Measurements from ENCODE around the gene ATCAY. TPM values are rescaled to one million over a fixed set of nuclear protein-coding genes. Genes with fewer than 3 reads are reported as not detected.

The ATCAY gene
- total RNA-seq, 1 donor from 2014 or later: 182 TPM

- no peak overlapping the region for H3K27ac Mint-ChIP-seq (ENCODE audit: unreplicated experiment)
- no peak for TF ChIP-seq CTCF (IDR thresholded peaks at IDR 0.05; ENCODE audit: partially characterized antibody, unreplicated experiment)
- H3K36me3 Mint-ChIP-seq (ENCODE audit: unreplicated experiment): no peaks in the 10 kb centered on the region
- H3K4me3 Mint-ChIP-seq (ENCODE audit: unreplicated experiment): no peak overlapping the region
- H3K4me1 Mint-ChIP-seq (ENCODE audit: low read depth, unreplicated experiment): no peaks in the 10 kb centered on the region
- no peak for DNase-seq
- peaks cover 6% of the 10 kb centered on the region for H3K9me3 Mint-ChIP-seq (ENCODE audit: unreplicated experiment)
- no peaks in the 10 kb centered on the region for H3K27me3 Mint-ChIP-seq (ENCODE audit: unreplicated experiment)
These were observed 94.7 kb downstream of the ATCAY start for GRCh38 chr19:3975144-3975543.

GRCh38 chr19:3975637-3976087, 95.2 kb downstream of the ATCAY start:
- peaks cover 6% of the 10 kb centered on the region for H3K9me3 Mint-ChIP-seq (ENCODE audit: unreplicated experiment)
- no peak for DNase-seq
- no peak for TF ChIP-seq CTCF (IDR thresholded peaks at IDR 0.05; ENCODE audit: partially characterized antibody, unreplicated experiment)
- H3K27ac Mint-ChIP-seq (ENCODE audit: unreplicated experiment): no peak overlapping the region
- no peaks in the 10 kb centered on the region for H3K36me3 Mint-ChIP-seq (ENCODE audit: unreplicated experiment)
- H3K4me3 Mint-ChIP-seq (ENCODE audit: unreplicated experiment): no peak overlapping the region
- H3K27me3 Mint-ChIP-seq (ENCODE audit: unreplicated experiment): no peaks in the 10 kb centered on the region
- no peaks in the 10 kb centered on the region for H3K4me1 Mint-ChIP-seq (ENCODE audit: low read depth, unreplicated experiment)

- Mint-ChIP-seq H3K4me3 (ENCODE audit: unreplicated experiment) (no peak overlapping the region), H3K27me3 (ENCODE audit: unreplicated experiment) (no peaks in the 10 kb centered on the region), H3K9me3 (ENCODE audit: unreplicated experiment) (peaks cover 6% of the 10 kb centered on the region), H3K36me3 (ENCODE audit: unreplicated experiment) (no peaks in the 10 kb centered on the region), H3K27ac (ENCODE audit: unreplicated experiment) (no peak overlapping the region), H3K4me1 (ENCODE audit: low read depth, unreplicated experiment) (no peaks in the 10 kb centered on the region)
- DNase-seq: no peak
- no peak for TF ChIP-seq CTCF (IDR thresholded peaks at IDR 0.05; ENCODE audit: partially characterized antibody, unreplicated experiment)
These were observed 96.2 kb downstream of the ATCAY start for GRCh38 chr19:3976495-3977241.

Small RNA genes within 50 kb of the gene (microRNA-seq; reads per million reads assigned to microRNA genes)
- not detected for gene MIR637 (ENCODE audit: unreplicated experiment)

Other genes starting within 250 kb of the ATCAY start
- gene PIP5K1C, start 180.2 kb upstream of the ATCAY start, total RNA-seq (ENCODE audit: unreplicated experiment): 169 TPM
- 3.1 TPM for gene TJP3, start 172.3 kb upstream of the ATCAY start, total RNA-seq (ENCODE audit: unreplicated experiment)
- gene APBA3, start 119.0 kb upstream of the ATCAY start, total RNA-seq (ENCODE audit: unreplicated experiment): 23.3 TPM
- 33.0 TPM for gene MRPL54, start 118.0 kb upstream of the ATCAY start, total RNA-seq (ENCODE audit: unreplicated experiment)
- gene RAX2, start 108.5 kb upstream of the ATCAY start, total RNA-seq (ENCODE audit: unreplicated experiment): not detected
- not detected for gene MATK, start 94.3 kb upstream of the ATCAY start, total RNA-seq (ENCODE audit: unreplicated experiment)
- 8.9 TPM for gene ZFR2, start 11.6 kb upstream of the ATCAY start, total RNA-seq (ENCODE audit: unreplicated experiment)
- gene NMRK2, start 52.4 kb downstream of the ATCAY start, total RNA-seq (ENCODE audit: unreplicated experiment): 4.0 TPM
- 221 TPM for gene DAPK3, start 90.4 kb downstream of the ATCAY start, total RNA-seq (ENCODE audit: unreplicated experiment)
- 2,255 TPM for gene EEF2, start 104.8 kb downstream of the ATCAY start, total RNA-seq (ENCODE audit: unreplicated experiment)
- 95.8 TPM for gene PIAS4, start 127.1 kb downstream of the ATCAY start, total RNA-seq (ENCODE audit: unreplicated experiment)
- 21.8 TPM for gene ZBTB7A, start 186.2 kb downstream of the ATCAY start, total RNA-seq (ENCODE audit: unreplicated experiment)
- gene MAP2K2, start 243.4 kb downstream of the ATCAY start, total RNA-seq (ENCODE audit: unreplicated experiment): 148 TPM

All from glutamatergic neuron (in vitro differentiated cells).